ENCODE data around the gene PYGM.

GRCh38 chr11:64768300-64768694 is 8.5 kb upstream of the PYGM start:
- TF ChIP-seq CTCF (conservative IDR thresholded peaks at IDR 0.05 in 1 of 2, IDR thresholded peaks at IDR 0.05 in 1 of 2; ENCODE audit: extremely low read depth in 1 of 2, insufficient read depth in 1 of 2, low read depth in 1 of 2, low read length in 2 of 2) (no peak), EZH2 (IDR thresholded peaks at IDR 0.05; ENCODE audit: borderline replicate concordance, low read length) (no peak)

All from mammary epithelial cell (primary cell).